Karpas-422 (cell line): ENCODE data around the gene NOTCH4. TPM values are rescaled to one million over a fixed set of nuclear protein-coding genes. Genes with fewer than 3 reads are reported as not detected.
"Not testable (repeated sequence)": the region's sequence is repeated elsewhere in the genome, so short reads cannot be mapped to it uniquely, and the experiment has no call there.

ENCODE experiments used
- DNase-seq: peaks from one replicate; pipeline ENCODE4 v3.0.0-alpha.2; 2015
- H2AFZ ChIP-seq: fragments of 200-600 bp; sonication (generic); 2 replicates; pipeline ENCODE4 v1.6.1; 2014; ENCODE audit warnings: antibody characterized with exemption, low read length, mixed read lengths
- H3K27ac ChIP-seq: fragments of 200-600 bp; sonication (generic); 2 replicates; pipeline ENCODE4 v1.5.1; 2014; ENCODE audit warnings: mild to moderate bottlenecking, low read length, moderate library complexity
- H3K27me3 ChIP-seq: fragments of 200-600 bp; sonication (generic); 2 replicates; pipeline ENCODE4 v1.6.1; 2014; ENCODE audit warnings: low read length, mixed read lengths
- H3K36me3 ChIP-seq: fragments of 200-600 bp; sonication (generic); 2 replicates; pipeline ENCODE4 v1.6.1; 2014; ENCODE audit warnings: low read length, mixed read lengths; ENCODE audit not compliant: insufficient read depth
- H3K4me1 ChIP-seq: fragments of 200-600 bp; sonication (generic); 2 replicates; pipeline ENCODE4 v1.6.1; 2014; ENCODE audit warnings: mild to moderate bottlenecking, low read length, mixed read lengths
- H3K4me2 ChIP-seq: fragments of 200-600 bp; sonication (generic); 2 replicates; pipeline ENCODE4 v1.6.1; 2014; ENCODE audit warnings: low read length, low read depth, mild to moderate bottlenecking; ENCODE audit not compliant: poor library complexity, severe bottlenecking
- H3K4me3 ChIP-seq: fragments of 200-600 bp; sonication (generic); 2 replicates; pipeline ENCODE4 v1.5.1; 2014; ENCODE audit warnings: mild to moderate bottlenecking, antibody characterized with exemption, low read length, mixed read lengths
- H3K79me2 ChIP-seq: fragments of 200-600 bp; sonication (generic); 2 replicates; pipeline ENCODE4 v1.6.1; 2014; ENCODE audit warnings: mild to moderate bottlenecking, low read length, mixed read lengths
- H3K9ac ChIP-seq: fragments of 200-600 bp; sonication (generic); 2 replicates; pipeline ENCODE4 v1.6.0; 2014; ENCODE audit warnings: low read length
- H3K9me2 ChIP-seq: fragments of 200-600 bp; sonication (generic), shearing (Covaris generic); replicated peaks from 2 replicates; pipeline ENCODE4 v1.6.0; 2014; ENCODE audit warnings: mild to moderate bottlenecking, low read length, moderate library complexity; ENCODE audit not compliant: insufficient read depth
- H3K9me3 ChIP-seq: fragments of 300-700, 200-600 bp; sonication (generic); 2 replicates; pipeline ENCODE4 v1.6.1; 2014; ENCODE audit warnings: low read length, mixed read lengths
- H4K20me1 ChIP-seq: fragments of 200-600 bp; sonication (generic); 2 replicates; pipeline ENCODE4 v1.6.1; 2014; ENCODE audit warnings: mild to moderate bottlenecking, antibody characterized with exemption, low read length, low read depth; ENCODE audit not compliant: insufficient read depth
- total RNA-seq: library from RNA; depleted of rRNA; stranded (reverse); fragments of >200 nt; shearing (Covaris generic); gene quantifications from 2 replicates; pipeline ENCODE4 v1.2.3, GENCODE V29; 2014; ENCODE audit warnings: low replicate concordance

NOTCH4 gene
- total RNA-seq, 1 experiment from 2014 or later = 1.5 TPM

DNA sequence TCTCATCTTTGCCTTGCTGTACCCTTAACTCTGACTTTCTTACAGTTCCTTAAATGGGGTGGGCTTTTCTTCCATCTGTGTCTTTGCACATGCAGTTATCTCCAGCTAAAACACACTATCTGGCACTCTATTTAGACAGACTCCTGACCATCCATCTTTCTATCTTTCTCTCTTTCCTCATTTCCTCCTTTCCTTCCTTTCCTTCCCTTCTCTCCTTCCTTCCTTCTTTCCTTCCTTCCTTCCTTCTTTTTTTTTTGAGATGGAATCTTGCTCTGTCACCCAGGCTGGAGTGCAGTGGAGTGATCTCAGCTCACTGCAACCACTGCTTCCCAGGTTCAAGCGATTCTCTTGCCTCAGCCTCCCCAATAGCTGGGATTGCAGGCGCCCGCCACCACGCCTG is 8.2 kb downstream of the NOTCH4 start:
- H2AFZ ChIP-seq = no peak overlapping the region
- H4K20me1 ChIP-seq = no peaks in the 10 kb centered on the region
- no peaks in the 10 kb centered on the region; the same call in 1 of the 2 replicates for H3K4me1 ChIP-seq
- no peaks in the 10 kb centered on the region for H3K9me2 ChIP-seq
- no peaks in the 10 kb centered on the region for H3K27me3 ChIP-seq
- H3K4me2 ChIP-seq = no peak overlapping the region
- H3K9me3 ChIP-seq = no peaks in the 10 kb centered on the region
- H3K36me3 ChIP-seq = no peaks in the 10 kb centered on the region
- H3K79me2 ChIP-seq = no peaks in the 10 kb centered on the region
- H3K27ac ChIP-seq = no peak overlapping the region
- H3K9ac ChIP-seq = no peak overlapping the region
- no peak overlapping the region for H3K4me3 ChIP-seq
- DNase-seq = no peak

DNA sequence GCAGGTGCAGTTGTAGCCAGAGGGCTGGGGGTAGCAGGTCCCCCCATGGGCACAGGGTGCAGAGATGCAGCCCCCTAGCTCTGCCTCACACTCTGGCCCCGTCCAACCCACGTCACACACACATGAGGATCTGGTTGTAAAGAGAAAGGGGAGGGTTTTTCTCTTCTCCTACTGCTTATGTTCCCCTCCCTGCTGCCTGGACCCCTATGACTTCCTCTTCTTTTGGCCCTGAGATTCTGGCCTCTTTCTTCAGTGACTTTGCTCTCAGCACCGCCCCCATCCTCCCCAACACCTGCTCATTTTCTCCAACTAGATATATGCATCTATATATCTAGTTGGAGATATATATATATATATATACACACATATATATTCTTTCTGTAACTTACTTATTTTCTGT is 9.7 kb downstream of the NOTCH4 start:
- Histone ChIP-seq H3K9me2 (no peaks in the 10 kb centered on the region), H3K4me1 (no peaks in the 10 kb centered on the region), H3K36me3 (no peaks in the 10 kb centered on the region), H4K20me1 (no peaks in the 10 kb centered on the region), H3K9ac (no peak overlapping the region), H2AFZ (no peak overlapping the region), H3K9me3 (no peaks in the 10 kb centered on the region), H3K79me2 (no peaks in the 10 kb centered on the region), H3K4me3 (no peak overlapping the region), H3K27me3 (no peaks in the 10 kb centered on the region), H3K27ac (no peak overlapping the region), H3K4me2 (no peak overlapping the region)
- DNase-seq = peak; percentile 37

DNA sequence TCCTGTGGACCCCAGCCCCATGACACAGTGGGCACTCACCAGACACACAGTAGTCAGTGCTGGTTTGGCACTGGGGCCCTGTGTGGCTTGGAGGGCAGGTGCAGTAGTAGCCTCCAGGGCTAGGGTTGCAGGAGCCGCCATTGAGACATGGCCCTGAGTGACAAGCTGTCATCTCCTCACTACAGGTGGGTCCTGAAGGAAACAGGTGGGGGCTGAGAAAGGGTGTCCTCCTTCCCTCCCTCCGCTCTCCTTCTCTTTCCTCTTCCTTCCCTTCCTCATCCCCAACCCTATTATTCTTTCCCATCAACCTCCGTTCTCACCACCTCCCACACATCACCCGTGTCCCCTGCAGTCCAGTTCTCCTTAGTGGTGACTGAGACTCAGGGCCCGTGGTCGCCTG is 10.2 kb downstream of the NOTCH4 start:
- H3K27ac ChIP-seq = no peak overlapping the region
- no peak overlapping the region for H3K9ac ChIP-seq
- H3K4me2 ChIP-seq = no peak overlapping the region
- peaks cover under 1% of the 10 kb centered on the region; the same call in 1 of the 2 replicates for H3K4me1 ChIP-seq
- H2AFZ ChIP-seq = no peak overlapping the region
- H3K9me3 ChIP-seq = no peaks in the 10 kb centered on the region
- no peak overlapping the region for H3K4me3 ChIP-seq
- no peaks in the 10 kb centered on the region for H3K79me2 ChIP-seq
- H4K20me1 ChIP-seq = no peaks in the 10 kb centered on the region
- no peaks in the 10 kb centered on the region for H3K36me3 ChIP-seq
- no peaks in the 10 kb centered on the region for H3K27me3 ChIP-seq
- peak; percentile 2 for DNase-seq
- no peaks in the 10 kb centered on the region for H3K9me2 ChIP-seq

GRCh38 chr6:32212076-32212760 is 11.6 kb downstream of the NOTCH4 start:
- no peak overlapping the region for H2AFZ ChIP-seq
- H4K20me1 ChIP-seq = no peaks in the 10 kb centered on the region
- H3K36me3 ChIP-seq = no peaks in the 10 kb centered on the region
- no peak overlapping the region for H3K4me2 ChIP-seq
- H3K4me1 ChIP-seq = peaks cover 11% of the 10 kb centered on the region
- no peaks in the 10 kb centered on the region for H3K9me2 ChIP-seq
- no peak overlapping the region for H3K4me3 ChIP-seq
- H3K27me3 ChIP-seq = no peaks in the 10 kb centered on the region
- no peak overlapping the region for H3K27ac ChIP-seq
- no peaks in the 10 kb centered on the region for H3K9me3 ChIP-seq
- peak; percentile 30 for DNase-seq
- H3K9ac ChIP-seq = no peak overlapping the region
- H3K79me2 ChIP-seq = no peaks in the 10 kb centered on the region

DNA sequence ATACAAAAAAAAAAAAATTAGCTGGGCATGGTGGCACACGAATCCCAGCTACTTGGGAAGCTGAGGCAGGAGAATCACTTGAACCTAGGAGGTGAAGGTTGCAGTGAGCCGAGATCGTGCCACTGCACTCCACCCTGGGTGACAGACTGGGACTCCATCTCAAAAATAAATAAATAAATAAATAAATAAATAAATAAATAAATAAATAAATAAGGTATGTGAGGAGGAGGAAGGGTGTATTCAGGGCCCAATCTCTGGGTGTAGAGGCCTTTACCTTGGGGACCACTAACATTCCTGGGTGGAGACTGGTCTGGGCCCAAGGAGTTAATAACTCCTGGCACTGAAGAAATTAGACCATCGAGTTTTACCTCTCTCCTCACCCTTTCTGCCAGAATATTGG is 12.4 kb downstream of the NOTCH4 start:
- not testable (repeated sequence) for H3K27me3 ChIP-seq, H3K27ac ChIP-seq, H2AFZ ChIP-seq, DNase-seq, H3K9me3 ChIP-seq, H3K9ac ChIP-seq, H3K36me3 ChIP-seq, H3K4me2 ChIP-seq, H3K4me3 ChIP-seq, H3K79me2 ChIP-seq, H3K9me2 ChIP-seq, H4K20me1 ChIP-seq
- H3K4me1 ChIP-seq = peaks cover 11% of the 10 kb centered on the region

- Histone ChIP-seq H3K27me3 (no peaks in the 10 kb centered on the region), H2AFZ (no peak overlapping the region), H3K27ac (no peak overlapping the region), H3K4me1 (peaks cover 11% of the 10 kb centered on the region), H3K36me3 (no peaks in the 10 kb centered on the region), H3K79me2 (no peaks in the 10 kb centered on the region), H3K4me3 (no peak overlapping the region), H4K20me1 (no peaks in the 10 kb centered on the region), H3K4me2 (no peak overlapping the region), H3K9ac (no peak overlapping the region), H3K9me3 (no peaks in the 10 kb centered on the region), H3K9me2 (no peaks in the 10 kb centered on the region)
- no peak for DNase-seq
Measured at GRCh38 chr6:32210191-32210601, 13.7 kb downstream of the NOTCH4 start.

GRCh38 chr6:32208996-32209395 is 14.9 kb downstream of the NOTCH4 start:
- no peak overlapping the region for H3K9ac ChIP-seq
- no peaks in the 10 kb centered on the region for H3K9me3 ChIP-seq
- no peaks in the 10 kb centered on the region for H4K20me1 ChIP-seq
- no peak overlapping the region for H3K4me2 ChIP-seq
- H2AFZ ChIP-seq = no peak overlapping the region
- H3K36me3 ChIP-seq = no peaks in the 10 kb centered on the region
- no peak overlapping the region for H3K27ac ChIP-seq
- no peaks in the 10 kb centered on the region for H3K9me2 ChIP-seq
- no peaks in the 10 kb centered on the region for H3K79me2 ChIP-seq
- H3K27me3 ChIP-seq = no peaks in the 10 kb centered on the region
- H3K4me1 ChIP-seq = peaks cover 11% of the 10 kb centered on the region
- no peak for DNase-seq
- no peak overlapping the region for H3K4me3 ChIP-seq

DNA sequence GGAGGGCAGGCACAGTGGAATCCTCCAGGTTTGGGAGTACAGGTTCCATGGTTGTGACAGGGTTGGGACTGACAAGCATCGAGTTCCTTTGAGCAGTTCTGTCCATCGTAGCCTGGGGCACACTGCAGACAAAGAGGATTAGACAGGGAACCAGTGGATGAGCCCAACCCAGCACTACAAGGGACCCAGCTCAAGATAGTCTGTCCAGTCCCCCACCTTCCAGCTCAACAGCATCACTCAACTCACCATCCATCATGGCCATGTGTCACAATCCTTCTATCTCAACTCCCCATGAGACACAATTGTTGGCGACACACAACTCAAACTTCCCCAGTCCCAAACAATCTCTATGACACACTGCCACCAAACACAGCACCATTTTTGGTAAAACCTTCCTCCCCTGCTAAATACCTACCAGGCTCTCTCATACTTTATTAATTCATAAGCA is 19.6 kb downstream of the NOTCH4 start:
- Histone ChIP-seq H3K27me3 (no peaks in the 10 kb centered on the region), H3K9ac (no peak overlapping the region), H3K27ac (no peak overlapping the region), H2AFZ (no peak overlapping the region), H3K79me2 (no peaks in the 10 kb centered on the region), H3K36me3 (no peaks in the 10 kb centered on the region), H4K20me1 (no peaks in the 10 kb centered on the region), H3K9me3 (no peaks in the 10 kb centered on the region), H3K9me2 (no peaks in the 10 kb centered on the region), H3K4me2 (no peak overlapping the region), H3K4me3 (no peak overlapping the region), H3K4me1 (peaks cover 11% of the 10 kb centered on the region)
- peak; percentile 28 for DNase-seq
